HepG2 (cell line): ENCODE results near the gene THBD. TPM values are rescaled to one million over a fixed set of nuclear protein-coding genes. Genes with fewer than 3 reads are reported as not detected.

Experiments used
- ARID4A ChIP-seq: sonication (generic); formaldehyde crosslinking; IDR thresholded peaks from 2 replicates; pipeline ENCODE4 v1.5.0; 2020; ENCODE audit warnings: mild to moderate bottlenecking, missing genetic modification reagents, borderline replicate concordance
- BCLAF1 ChIP-seq: fragments of 450-650 bp; IDR thresholded peaks from 2 replicates; pipeline ENCODE4 v1.6.1; 2017; ENCODE audit warnings: mild to moderate bottlenecking
- CBX1 ChIP-seq: IDR thresholded peaks from one replicate; pipeline ENCODE4 v1.6.1; 2016; ENCODE audit warnings: antibody characterized with exemption, low read depth
- CENPX ChIP-seq: sonication (generic); formaldehyde crosslinking; IDR thresholded peaks from 2 replicates; pipeline ENCODE4 v1.9.0; 2021; ENCODE audit warnings: mild to moderate bottlenecking, missing genetic modification reagents, moderate library complexity
- HMGXB3 ChIP-seq: sonication (generic); formaldehyde crosslinking; IDR thresholded peaks from 2 replicates; pipeline ENCODE4 v1.4.0; 2020; ENCODE audit warnings: missing genetic modification reagents, borderline replicate concordance
- JUNB ChIP-seq: sonication (generic); formaldehyde crosslinking; IDR thresholded peaks from 2 replicates; pipeline ENCODE4 v1.8.0; 2022; ENCODE audit warnings: missing genetic modification reagents, mild to moderate bottlenecking, borderline replicate concordance
- KLF9 ChIP-seq: IDR thresholded peaks from 2 replicates; pipeline ENCODE4 v1.6.1; 2016; ENCODE audit warnings: low read depth
- ZBTB10 ChIP-seq: sonication (generic); formaldehyde crosslinking; IDR thresholded peaks from 2 replicates; pipeline ENCODE4 v1.4.0; 2020; ENCODE audit warnings: missing genetic modification reagents, borderline replicate concordance
- ZNF274 ChIP-seq: sonication (generic); formaldehyde crosslinking; IDR thresholded peaks from 2 replicates; pipeline ENCODE4 v1.5.1; 2020; ENCODE audit warnings: mild to moderate bottlenecking, missing genetic modification reagents
- ZNF382 ChIP-seq: sonication (generic); formaldehyde crosslinking; IDR thresholded peaks from 2 replicates; pipeline ENCODE4 v1.5.0; 2020; ENCODE audit warnings: missing genetic modification reagents, mild to moderate bottlenecking, borderline replicate concordance
- ZNF674 ChIP-seq: sonication (generic); formaldehyde crosslinking; IDR thresholded peaks from 2 replicates; pipeline ENCODE4 v1.5.0; 2020; ENCODE audit warnings: low read depth, mild to moderate bottlenecking, missing genetic modification reagents
- ZNF800 ChIP-seq: sonication (generic); formaldehyde crosslinking; IDR thresholded peaks from 2 replicates; pipeline ENCODE4 v1.4.0; 2020; ENCODE audit warnings: missing genetic modification reagents
- polyA plus RNA-seq, 8 experiments: library from polyadenylated mRNA; depleted of rRNA in 3 of 8; stranded (reverse) in 7 of 8; unstranded in 1 of 8; fragments of >200 nt; fragmentation: Illumina TruSeq in 4 of 8; extraction: Trizol in 4 of 8; gene quantifications; 2 replicates each; pipeline versions ENCODE4 v1.2.1 to v1.2.3, GENCODE V29; 2011 to 2016; ENCODE audit warnings: low read depth in 4 of 8, missing spikeins in 1 of 8, mixed read lengths in 1 of 8; ENCODE audit not compliant: insufficient read depth in 1 of 8
- total RNA-seq, 5 experiments: library from RNA; depleted of rRNA; stranded (reverse); fragments of >200 nt; fragmentation: Illumina TruSeq; extraction: Trizol; gene quantifications; 2 replicates each; pipeline ENCODE4 v1.2.3, GENCODE V29; 2016; ENCODE audit warnings: low read depth in 1 of 5

The THBD gene
- total and polyA plus RNA-seq, 2 of the 13 experiments (the other 11 are each of a cell fraction or from before 2014, with no cell fraction given) = 0.03 TPM; not detected in 1

- TF ChIP-seq ARID4A (CRISPR knock-in tag) (no peak), ZNF674 (CRISPR knock-in tag) (no peak), ZBTB10 (CRISPR knock-in tag) (no peak), BCLAF1 (no peak), JUNB (no peak), KLF9 (CRISPR knock-in tag) (no peak), ZNF800 (CRISPR knock-in tag) (no peak), CENPX (no peak), ZNF382 (no peak), ZNF274 (CRISPR knock-in tag) (no peak), HMGXB3 (CRISPR knock-in tag) (no peak), CBX1 (no peak)
These were observed 45.5 kb upstream of the THBD start (continued) for GRCh38 chr20:23094927-23095326.
